AG09309 (cell line): ENCODE measurements around the gene C5orf24.

Experiments
- DNase-seq: peaks from one replicate; pipeline ENCODE4 v3.0.0-alpha.2; 2010; ENCODE audit warnings: low read depth
- H3K4me3 ChIP-seq: 2 replicates; pipeline ENCODE4 v1.5.1; 2011; ENCODE audit warnings: mild to moderate bottlenecking, low read depth, low read length, moderate library complexity; ENCODE audit not compliant: control insufficient read depth
- TF ChIP-seq, protein P1 (sequence below): IDR thresholded peaks from 2 replicates; pipeline ENCODE4 v1.5.1; 2011; ENCODE audit warnings: mild to moderate bottlenecking, low read depth, low read length, inconsistent platforms; ENCODE audit not compliant: insufficient read depth, control insufficient read depth; ENCODE audit errors: missing control alignments

The C5orf24 gene

GRCh38 chr5:134905246-134905996 lies 59.7 kb downstream of the C5orf24 start:
- DNase-seq, result no peak
- peak overlapping the region; percentile 74 for H3K4me3 ChIP-seq
- TF ChIP-seq, protein P1, sequence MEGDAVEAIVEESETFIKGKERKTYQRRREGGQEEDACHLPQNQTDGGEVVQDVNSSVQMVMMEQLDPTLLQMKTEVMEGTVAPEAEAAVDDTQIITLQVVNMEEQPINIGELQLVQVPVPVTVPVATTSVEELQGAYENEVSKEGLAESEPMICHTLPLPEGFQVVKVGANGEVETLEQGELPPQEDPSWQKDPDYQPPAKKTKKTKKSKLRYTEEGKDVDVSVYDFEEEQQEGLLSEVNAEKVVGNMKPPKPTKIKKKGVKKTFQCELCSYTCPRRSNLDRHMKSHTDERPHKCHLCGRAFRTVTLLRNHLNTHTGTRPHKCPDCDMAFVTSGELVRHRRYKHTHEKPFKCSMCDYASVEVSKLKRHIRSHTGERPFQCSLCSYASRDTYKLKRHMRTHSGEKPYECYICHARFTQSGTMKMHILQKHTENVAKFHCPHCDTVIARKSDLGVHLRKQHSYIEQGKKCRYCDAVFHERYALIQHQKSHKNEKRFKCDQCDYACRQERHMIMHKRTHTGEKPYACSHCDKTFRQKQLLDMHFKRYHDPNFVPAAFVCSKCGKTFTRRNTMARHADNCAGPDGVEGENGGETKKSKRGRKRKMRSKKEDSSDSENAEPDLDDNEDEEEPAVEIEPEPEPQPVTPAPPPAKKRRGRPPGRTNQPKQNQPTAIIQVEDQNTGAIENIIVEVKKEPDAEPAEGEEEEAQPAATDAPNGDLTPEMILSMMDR, result peak; percentile 56

DNA sequence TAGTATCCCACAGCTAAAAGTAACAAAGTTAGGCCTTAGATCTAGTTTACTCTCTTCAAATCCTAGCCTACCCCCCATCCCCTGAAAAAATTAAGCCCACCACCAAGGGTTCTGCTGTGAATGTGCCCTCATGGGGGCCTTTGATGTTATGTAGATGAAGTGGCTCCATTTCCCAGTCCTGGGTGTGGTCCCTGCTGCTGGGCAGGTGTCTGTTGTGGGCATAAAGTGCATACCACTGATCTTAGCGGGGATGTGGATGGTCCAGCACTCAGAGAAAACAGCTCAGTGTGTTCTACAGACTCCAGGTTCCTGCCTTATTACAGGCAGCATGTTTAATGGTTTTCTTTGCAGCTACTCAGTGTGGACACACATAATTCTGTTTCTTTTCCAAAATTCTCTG lies 61.0 kb downstream of the C5orf24 start:
- no peak for DNase-seq
- no peak overlapping the region for H3K4me3 ChIP-seq
- TF ChIP-seq, protein P1, result no peak
